CD4-positive, alpha-beta T cell treated with Interferon alpha-2 for 1 hour (primary cell): Measurements from ENCODE around the gene LPCAT3.
"Not testable (repeated sequence)": the region's sequence is repeated elsewhere in the genome, so short reads cannot be mapped to it uniquely, and the experiment has no call there.

Source experiments
- DNase-seq, 2 donors: peaks; one replicate each; pipeline ENCODE4 v3.0.0-alpha.2; 2020 to 2022

LPCAT3 gene

GRCh38 chr12:7018350-7019042, at the start of gene LPCAT3:
Gene LPCAT3, minus strand, starts transcription at chr12:7018476. Its CDS starts 52 bp downstream, at chr12:7018424.
- DNase-seq = peak; percentile 97 to 99

- no peak for DNase-seq
Observed at GRCh38 chr12:7067096-7067495, 48.8 kb upstream of the LPCAT3 start.

- no peak for DNase-seq
Observed at GRCh38 chr12:7066596-7066995, 48.3 kb upstream of the LPCAT3 start.

- no peak for DNase-seq
Observed at GRCh38 chr12:7065073-7065623, 46.9 kb upstream of the LPCAT3 start.

- no peak for DNase-seq
Observed at GRCh38 chr12:7064516-7064915, 46.2 kb upstream of the LPCAT3 start.

- DNase-seq = no peak
Observed at GRCh38 chr12:7061596-7061995, 43.3 kb upstream of the LPCAT3 start.

- no peak for DNase-seq
Observed at GRCh38 chr12:7061138-7061537, 42.9 kb upstream of the LPCAT3 start.

- no peak for DNase-seq
Observed at GRCh38 chr12:7060353-7060954, 42.2 kb upstream of the LPCAT3 start, which contains the start of gene C1S. Gene C1S, plus strand, starts transcription at chr12:7060718. Its CDS starts 1,195 bp downstream, at chr12:7061913.

GRCh38 chr12:7059780-7060179, 41.5 kb upstream of the LPCAT3 start:
- DNase-seq = no peak

GRCh38 chr12:7058850-7059395, 40.6 kb upstream of the LPCAT3 start:
- no peak for DNase-seq

- no peak for DNase-seq
Observed at GRCh38 chr12:7058163-7058845, 40.0 kb upstream of the LPCAT3 start.

- not testable (repeated sequence) for DNase-seq
Observed at GRCh38 chr12:7055736-7056135, 37.5 kb upstream of the LPCAT3 start.

GRCh38 chr12:7054925-7055324, 36.6 kb upstream of the LPCAT3 start:
- no peak for DNase-seq

- not testable (repeated sequence) for DNase-seq
Observed at GRCh38 chr12:7049973-7050372, 31.7 kb upstream of the LPCAT3 start.

- not testable (repeated sequence) for DNase-seq
Observed at GRCh38 chr12:7049445-7049951, 31.2 kb upstream of the LPCAT3 start.

- no peak for DNase-seq
Observed at GRCh38 chr12:7047306-7047705, 29.0 kb upstream of the LPCAT3 start.

GRCh38 chr12:7046383-7047105, 28.3 kb upstream of the LPCAT3 start:
- DNase-seq = no peak

- no peak for DNase-seq
Observed at GRCh38 chr12:7045913-7046312, 27.6 kb upstream of the LPCAT3 start.

GRCh38 chr12:7042842-7043241, 24.6 kb upstream of the LPCAT3 start:
- peak in 1 of 2 donors; percentile 44 for DNase-seq

- DNase-seq = no peak
Observed at GRCh38 chr12:7039403-7039802, 21.1 kb upstream of the LPCAT3 start.

- DNase-seq = no peak
Observed at GRCh38 chr12:7038591-7038990, 20.3 kb upstream of the LPCAT3 start.

- DNase-seq = not testable (repeated sequence)
Observed at GRCh38 chr12:7037411-7037810, 19.1 kb upstream of the LPCAT3 start.
